ENCODE results near the gene EFCAB13.
A peak's percentile ranks its signal among the peaks of the same experiment; 100 is the strongest.
"Not testable (repeated sequence)": the region's sequence is repeated elsewhere in the genome, so short reads cannot be mapped to it uniquely, and the experiment has no call there.

Gene EFCAB13

DNA sequence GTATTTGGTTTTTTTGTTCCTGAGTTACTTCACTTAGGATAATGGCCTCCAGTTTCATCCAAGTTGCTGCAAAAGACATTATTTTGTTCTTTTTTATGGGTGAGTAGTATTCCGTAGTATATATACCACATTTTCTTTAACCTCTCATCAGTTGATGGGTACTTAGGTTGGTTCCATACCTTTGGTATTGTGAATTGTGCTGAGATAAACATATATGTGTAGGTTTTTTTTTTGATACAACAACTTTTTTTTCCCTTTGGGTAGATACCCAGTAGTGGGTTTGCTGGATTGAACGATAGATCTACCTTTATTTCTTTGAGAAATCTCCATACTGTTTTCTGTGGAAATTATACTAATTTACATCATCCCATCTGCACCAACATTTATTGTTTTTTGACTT is 6.8 kb downstream of the EFCAB13 start:
- no peak for DNase-seq

DNA sequence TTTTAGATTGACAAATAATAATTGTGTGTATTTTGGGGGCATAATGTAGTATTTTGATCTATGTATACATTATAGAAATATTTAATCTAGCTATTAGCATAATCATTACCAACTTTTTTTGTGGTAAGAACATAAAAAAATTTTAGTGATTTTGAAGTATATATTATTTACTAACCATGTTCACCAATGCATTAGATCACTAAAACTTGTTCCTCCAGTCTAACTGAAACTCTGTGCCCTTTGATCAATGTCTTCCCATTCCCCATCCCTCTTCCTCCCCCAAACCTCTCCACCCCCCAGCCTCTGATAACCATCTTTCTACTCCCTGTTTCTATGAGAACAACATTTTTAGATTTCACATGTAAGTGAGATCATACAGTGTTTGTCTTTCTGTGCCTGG is 8.5 kb downstream of the EFCAB13 start:
- DNase-seq, result no peak

- DNase-seq, result no peak
Measured at GRCh38 chr17:47335101-47335936, 11.6 kb downstream of the EFCAB13 start.

- DNase-seq, result no peak
Measured at GRCh38 chr17:47338026-47338425, 14.3 kb downstream of the EFCAB13 start.

GRCh38 chr17:47352848-47353247 is 29.1 kb downstream of the EFCAB13 start:
- no peak for DNase-seq

- no peak for DNase-seq
Measured at GRCh38 chr17:47358652-47359051, 34.9 kb downstream of the EFCAB13 start.

DNA sequence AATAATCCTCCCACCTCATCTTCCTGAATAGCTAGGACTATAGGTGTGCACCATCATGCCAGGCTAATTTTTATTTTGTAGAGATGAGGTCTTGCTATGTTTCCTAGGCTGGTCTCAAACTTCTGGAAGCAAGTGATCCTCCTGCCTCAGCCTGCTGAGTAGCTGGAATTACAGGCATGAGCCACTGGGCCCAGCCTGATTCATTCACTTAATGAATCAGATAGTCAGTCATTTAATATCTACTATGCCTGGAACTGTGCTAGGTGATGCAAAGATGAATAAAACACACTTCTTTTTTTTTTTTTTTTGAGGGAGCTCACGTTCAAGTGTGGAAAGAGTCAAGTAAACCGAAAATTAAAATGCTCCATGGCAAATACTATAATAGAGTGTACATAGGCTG is 39.4 kb downstream of the EFCAB13 start:
- no peak for DNase-seq

GRCh38 chr17:47367257-47367656 is 43.5 kb downstream of the EFCAB13 start:
- DNase-seq, result no peak

GRCh38 chr17:47368262-47368661 is 44.5 kb downstream of the EFCAB13 start:
- DNase-seq, result no peak

GRCh38 chr17:47370899-47371298 is 47.1 kb downstream of the EFCAB13 start:
- DNase-seq, result not testable (repeated sequence)

GRCh38 chr17:47373002-47373401 is 49.2 kb downstream of the EFCAB13 start:
- no peak for DNase-seq

- DNase-seq, result no peak
Measured at GRCh38 chr17:47376247-47376646, 52.5 kb downstream of the EFCAB13 start.

- DNase-seq, result no peak
Measured at GRCh38 chr17:47388825-47389224, 65.1 kb downstream of the EFCAB13 start.

- DNase-seq, result not testable (repeated sequence)
Measured at GRCh38 chr17:47397532-47398128, 73.9 kb downstream of the EFCAB13 start.

GRCh38 chr17:47400333-47400732 is 76.6 kb downstream of the EFCAB13 start:
- DNase-seq, result no peak

- no peak for DNase-seq
Measured at GRCh38 chr17:47401100-47401499, 77.3 kb downstream of the EFCAB13 start.

GRCh38 chr17:47404006-47404405 is 80.3 kb downstream of the EFCAB13 start:
- DNase-seq, result no peak

GRCh38 chr17:47404875-47405274 is 81.1 kb downstream of the EFCAB13 start:
- DNase-seq, result no peak

- DNase-seq, result no peak
Measured at GRCh38 chr17:47413872-47414271, 90.1 kb downstream of the EFCAB13 start.

GRCh38 chr17:47414612-47415011 is 90.9 kb downstream of the EFCAB13 start:
- DNase-seq, result no peak

- DNase-seq, result peak; percentile 9
Measured at GRCh38 chr17:47423406-47424295, 99.9 kb downstream of the EFCAB13 start.

- not testable (repeated sequence) for DNase-seq
Measured at GRCh38 chr17:47425233-47425632, 101.5 kb downstream of the EFCAB13 start.

DNA sequence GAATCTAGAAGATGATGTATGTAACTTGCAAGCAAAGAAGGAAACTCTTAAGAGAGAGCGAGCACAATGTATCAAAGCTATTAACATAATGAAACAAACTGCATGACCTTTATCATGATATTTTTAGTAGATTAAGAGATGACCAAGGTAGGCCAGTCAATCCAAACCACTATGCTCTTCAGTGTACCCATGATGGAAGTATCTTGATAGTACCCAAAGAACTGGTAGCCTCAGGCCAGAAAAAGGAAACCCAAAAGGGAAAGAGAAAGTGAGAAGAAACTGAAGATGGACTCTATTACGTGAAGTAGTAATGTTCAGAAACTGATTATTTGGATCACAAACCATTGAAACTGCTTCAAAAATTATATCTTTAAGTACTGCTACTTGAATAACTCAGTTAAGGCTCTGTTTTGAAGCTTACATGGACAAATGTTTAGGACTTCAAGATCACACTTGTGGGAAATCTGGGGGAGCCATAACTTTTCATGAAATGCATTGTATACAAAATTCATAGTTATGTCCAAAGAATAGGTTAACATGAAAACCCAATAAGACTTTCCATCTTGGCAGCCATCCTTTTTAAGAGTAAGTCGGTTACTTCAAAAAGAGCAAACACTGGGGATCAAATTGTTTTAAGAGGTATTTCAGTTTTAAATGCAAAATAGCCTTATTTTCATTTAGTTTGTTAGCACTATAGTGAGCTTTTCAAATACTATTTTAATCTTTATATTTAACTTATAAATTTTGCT is 102.3 kb downstream of the EFCAB13 start:
- DNase-seq, result not testable (repeated sequence)
